Fibroblast of upper back skin (primary cell): ENCODE data around the gene SPECC1.
A peak's percentile ranks its signal among the peaks of the same experiment; 100 is the strongest.
"Not testable (repeated sequence)": the region's sequence is repeated elsewhere in the genome, so short reads cannot be mapped to it uniquely, and the experiment has no call there.

Experiments used
- DNase-seq: peaks from one replicate; pipeline ENCODE4 v3.0.0-alpha.2; 2013

SPECC1 gene

GRCh38 chr17:20253323-20253722 lies 244.2 kb downstream of the SPECC1 start:
- no peak for DNase-seq

- no peak for DNase-seq
These were observed 245.4 kb downstream of the SPECC1 start for GRCh38 chr17:20254541-20254940.

GRCh38 chr17:20256144-20256543 lies 247.0 kb downstream of the SPECC1 start:
- no peak for DNase-seq

GRCh38 chr17:20257008-20257407 lies 247.8 kb downstream of the SPECC1 start:
- no peak for DNase-seq

GRCh38 chr17:20257798-20258197 lies 248.6 kb downstream of the SPECC1 start:
- no peak for DNase-seq

- DNase-seq = no peak
These were observed 250.5 kb downstream of the SPECC1 start for GRCh38 chr17:20259668-20260067.

GRCh38 chr17:20260268-20260667 lies 251.1 kb downstream of the SPECC1 start:
- no peak for DNase-seq

GRCh38 chr17:20262226-20263114 lies 253.3 kb downstream of the SPECC1 start:
- DNase-seq = peak; percentile 82

GRCh38 chr17:20263115-20263433 lies 253.9 kb downstream of the SPECC1 start:
- not testable (repeated sequence) for DNase-seq

GRCh38 chr17:20263595-20263994 lies 254.4 kb downstream of the SPECC1 start:
- peak; percentile 87 for DNase-seq

- no peak for DNase-seq
These were observed 255.8 kb downstream of the SPECC1 start for GRCh38 chr17:20264996-20265395.

- peak; percentile 87 for DNase-seq
These were observed 257.8 kb downstream of the SPECC1 start for GRCh38 chr17:20266806-20267458.

GRCh38 chr17:20267459-20267842 lies 258.3 kb downstream of the SPECC1 start:
- no peak for DNase-seq

- DNase-seq = no peak
These were observed 261.2 kb downstream of the SPECC1 start for GRCh38 chr17:20270369-20270768.

- no peak for DNase-seq
These were observed 262.0 kb downstream of the SPECC1 start for GRCh38 chr17:20271011-20271610.

GRCh38 chr17:20273741-20274500 lies 264.8 kb downstream of the SPECC1 start:
- DNase-seq = no peak

- DNase-seq = no peak
These were observed 266.5 kb downstream of the SPECC1 start for GRCh38 chr17:20275653-20276052.

GRCh38 chr17:20276421-20276820 lies 267.3 kb downstream of the SPECC1 start:
- no peak for DNase-seq

GRCh38 chr17:20278805-20279204 lies 269.6 kb downstream of the SPECC1 start:
- no peak for DNase-seq

GRCh38 chr17:20279631-20280030 lies 270.5 kb downstream of the SPECC1 start:
- no peak for DNase-seq

- DNase-seq = no peak
These were observed 270.9 kb downstream of the SPECC1 start for GRCh38 chr17:20280051-20280450.

GRCh38 chr17:20280851-20281250 lies 271.7 kb downstream of the SPECC1 start:
- no peak for DNase-seq

GRCh38 chr17:20281860-20282259 lies 272.7 kb downstream of the SPECC1 start:
- no peak for DNase-seq
